Stimulated activated memory B cell treated with anti-CD40 and anti-IgM and Interleukin-4, amounts not matched to agents 10 μg/mL and 1 μg/mL and 100 μg/mL, for 72 hours (primary cell): ENCODE data around the gene P4HA1.
"Not testable (repeated sequence)": the region's sequence is repeated elsewhere in the genome, so short reads cannot be mapped to it uniquely, and the experiment has no call there.

Source experiments
- ATAC-seq: fragments of 150-1000 bp; cut with Tn5 transposase; 2 replicates; pipeline ENCODE4 v1.10.0; 2021
- H3K27ac Mint-ChIP-seq: one replicate; pipeline ENCODE4 v1.8.0; 2022; ENCODE audit warnings: mild to moderate bottlenecking, mixed read lengths
- H3K27me3 Mint-ChIP-seq: one replicate; pipeline ENCODE4 v1.8.0; 2022; ENCODE audit warnings: mixed read lengths
- H3K36me3 Mint-ChIP-seq: one replicate; pipeline ENCODE4 v1.8.0; 2022; ENCODE audit warnings: mixed read lengths
- H3K4me1 Mint-ChIP-seq: one replicate; pipeline ENCODE4 v1.8.0; 2022; ENCODE audit warnings: mixed read lengths
- H3K4me3 Mint-ChIP-seq: one replicate; pipeline ENCODE4 v1.8.0; 2022; ENCODE audit warnings: mild to moderate bottlenecking, moderate library complexity, mixed read lengths
- H3K9me3 Mint-ChIP-seq: one replicate; pipeline ENCODE4 v1.8.0; 2022; ENCODE audit warnings: mixed read lengths

P4HA1 gene

DNA sequence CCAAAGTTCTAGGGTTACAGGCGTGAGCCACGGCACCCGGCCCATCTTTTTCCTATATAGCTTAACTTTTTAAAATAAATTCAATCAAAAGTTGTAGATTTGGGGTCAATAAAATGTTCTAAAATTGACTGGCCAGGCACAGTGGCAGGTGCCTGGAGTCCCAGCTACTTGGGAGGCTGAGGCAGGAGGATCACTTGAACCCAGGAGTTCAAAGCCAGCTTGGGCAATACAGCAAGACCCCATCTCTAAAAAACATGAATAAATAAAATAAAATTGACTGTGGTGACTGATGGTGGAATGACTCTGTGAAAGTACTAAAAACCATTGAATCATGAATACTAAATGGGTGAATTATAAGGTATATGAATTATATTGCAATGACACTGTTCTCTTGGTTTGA is 20.8 kb downstream of the P4HA1 start:
- no peaks in the 10 kb centered on the region for H3K27me3 Mint-ChIP-seq
- H3K9me3 Mint-ChIP-seq, result no peaks in the 10 kb centered on the region
- no peak overlapping the region for H3K4me3 Mint-ChIP-seq
- peaks cover 9% of the 10 kb centered on the region for H3K4me1 Mint-ChIP-seq
- H3K36me3 Mint-ChIP-seq, result peaks cover 25% of the 10 kb centered on the region
- ATAC-seq, result no peak
- H3K27ac Mint-ChIP-seq, result no peak overlapping the region

DNA sequence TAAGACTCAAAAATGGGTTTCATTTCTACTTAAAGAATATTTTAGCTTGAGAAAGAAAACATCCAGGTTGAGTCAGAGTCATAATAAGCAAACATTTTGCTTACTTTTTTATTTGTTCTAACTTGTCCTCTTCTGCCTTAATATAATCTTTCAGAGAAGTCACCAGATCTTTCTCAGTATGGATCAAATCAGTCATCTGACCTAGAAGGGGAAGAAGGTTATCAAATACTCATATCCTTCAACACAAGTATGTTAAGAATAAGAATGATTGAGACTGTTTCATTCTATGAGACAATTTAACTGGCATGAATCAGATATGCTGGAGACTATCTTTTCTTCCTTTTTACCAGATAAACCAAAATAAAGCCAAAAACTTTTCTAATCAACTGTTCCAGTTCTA is 23.0 kb downstream of the P4HA1 start:
- Mint-ChIP-seq H3K27ac (no peak overlapping the region), H3K27me3 (no peaks in the 10 kb centered on the region), H3K4me1 (peaks cover 9% of the 10 kb centered on the region), H3K9me3 (no peaks in the 10 kb centered on the region), H3K4me3 (no peak overlapping the region), H3K36me3 (peaks cover 28% of the 10 kb centered on the region)
- no peak for ATAC-seq

DNA sequence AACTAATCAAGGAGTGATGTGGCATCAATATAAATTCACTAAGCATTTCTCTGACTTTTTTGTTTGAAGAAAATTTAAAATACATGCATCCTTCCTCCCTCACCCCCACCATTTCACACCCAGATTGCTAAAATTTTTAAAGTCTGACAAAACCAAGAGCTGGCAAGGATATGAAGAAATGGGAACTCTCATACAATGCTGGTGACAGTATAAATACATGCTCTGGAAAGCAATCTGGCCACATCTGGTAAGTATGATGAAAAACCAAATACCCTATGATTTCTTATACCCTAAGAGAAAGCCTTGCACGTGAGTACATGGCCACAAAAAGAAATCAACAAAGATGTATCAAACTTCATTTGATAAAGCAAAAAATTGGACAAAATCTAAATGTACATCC is 31.2 kb downstream of the P4HA1 start:
- Mint-ChIP-seq H3K36me3 (peaks cover 33% of the 10 kb centered on the region), H3K27me3 (no peaks in the 10 kb centered on the region), H3K4me3 (no peak overlapping the region), H3K27ac (no peak overlapping the region), H3K9me3 (no peaks in the 10 kb centered on the region), H3K4me1 (peaks cover 8% of the 10 kb centered on the region)
- ATAC-seq, result no peak

DNA sequence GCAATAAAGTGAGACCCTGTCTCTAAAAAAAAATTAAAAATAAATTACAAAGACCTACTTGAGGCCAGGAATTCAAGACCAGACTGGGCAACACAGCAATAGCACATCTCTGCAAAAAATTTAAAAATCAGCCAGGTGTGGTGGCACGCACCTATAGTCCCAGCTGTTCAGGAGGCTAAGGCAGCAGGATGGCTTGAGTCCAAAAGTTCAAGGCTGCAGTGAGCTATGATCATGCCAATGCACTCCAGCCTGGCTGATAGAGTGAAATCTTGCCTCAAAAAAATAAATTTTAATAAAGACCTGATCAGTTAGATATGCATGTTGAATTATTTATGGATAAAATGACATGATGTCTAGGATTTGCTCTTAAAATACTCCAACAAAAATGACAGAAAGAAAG is 34.9 kb downstream of the P4HA1 start:
- Mint-ChIP-seq H3K27ac (no peak overlapping the region), H3K4me3 (no peak overlapping the region), H3K27me3 (no peaks in the 10 kb centered on the region), H3K4me1 (peaks cover 12% of the 10 kb centered on the region), H3K9me3 (no peaks in the 10 kb centered on the region), H3K36me3 (peaks cover 37% of the 10 kb centered on the region)
- ATAC-seq, result no peak

DNA sequence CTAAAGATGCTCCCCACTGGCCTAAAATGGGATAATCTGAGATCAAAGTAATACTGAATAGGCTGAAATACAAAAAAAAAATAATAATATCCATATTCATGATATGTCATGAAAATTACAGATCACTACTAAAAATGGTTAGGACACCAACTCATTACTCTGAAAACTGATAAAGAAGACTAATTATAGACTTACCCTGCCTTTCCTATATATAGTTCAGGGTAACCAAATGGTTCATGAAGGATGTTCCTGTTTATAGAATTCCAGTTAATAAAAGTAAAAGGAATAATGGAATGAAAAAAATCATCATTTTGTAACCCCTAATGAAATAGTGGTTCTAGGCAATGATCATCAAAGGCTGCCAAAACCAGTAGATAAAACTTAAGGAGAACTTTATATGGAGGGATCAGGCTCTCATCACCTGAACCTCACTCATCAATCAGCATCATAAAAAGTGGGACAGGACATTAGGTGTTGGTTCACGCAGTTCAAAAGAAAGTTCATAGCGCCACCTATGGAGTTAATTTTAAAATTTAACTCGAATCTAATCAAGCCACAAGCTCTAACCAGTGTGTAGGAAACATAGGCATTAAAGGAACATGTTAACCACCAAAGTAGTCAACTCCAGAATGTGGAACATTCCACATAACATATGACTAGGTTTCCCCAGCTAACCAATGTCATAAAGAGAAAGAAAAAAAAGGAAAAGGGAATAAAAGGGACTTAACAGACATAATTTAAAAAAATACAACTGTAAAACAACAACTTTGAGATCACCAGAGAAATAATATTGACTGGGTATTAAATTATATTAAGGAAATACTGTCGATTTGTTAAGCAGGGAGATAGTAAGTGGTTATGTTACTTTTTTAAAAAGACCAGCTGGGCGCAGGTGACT is 35.7 kb downstream of the P4HA1 start:
- Mint-ChIP-seq H3K9me3 (no peaks in the 10 kb centered on the region), H3K27ac (peak overlapping the region; percentile 10), H3K4me3 (no peak overlapping the region), H3K4me1 (peaks cover 12% of the 10 kb centered on the region), H3K27me3 (no peaks in the 10 kb centered on the region), H3K36me3 (peaks cover 36% of the 10 kb centered on the region)
- ATAC-seq, result peak; percentile 47

DNA sequence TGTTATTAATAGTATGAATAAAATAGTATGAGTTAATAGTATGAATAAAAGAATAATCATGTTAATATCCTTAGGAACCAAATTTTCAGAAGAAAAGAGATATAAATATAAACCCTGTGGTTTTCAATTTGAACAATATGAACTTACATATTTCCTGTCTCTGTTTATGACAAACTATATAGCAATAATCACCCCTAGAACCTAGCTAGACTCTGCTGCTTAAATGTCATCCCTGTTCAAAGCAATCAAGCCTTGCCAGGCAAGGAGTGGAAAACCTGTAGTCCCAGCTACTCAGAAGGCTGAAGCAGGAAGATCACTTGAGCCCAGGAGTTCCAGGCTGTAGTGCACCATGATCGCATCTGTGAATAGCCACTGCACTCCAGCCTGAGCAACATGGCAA is 36.5 kb downstream of the P4HA1 start:
- no peak for ATAC-seq
- H3K4me3 Mint-ChIP-seq, result no peak overlapping the region
- peaks cover 31% of the 10 kb centered on the region for H3K36me3 Mint-ChIP-seq
- H3K9me3 Mint-ChIP-seq, result no peaks in the 10 kb centered on the region
- H3K27me3 Mint-ChIP-seq, result no peaks in the 10 kb centered on the region
- peaks cover 12% of the 10 kb centered on the region for H3K4me1 Mint-ChIP-seq
- no peak overlapping the region for H3K27ac Mint-ChIP-seq

DNA sequence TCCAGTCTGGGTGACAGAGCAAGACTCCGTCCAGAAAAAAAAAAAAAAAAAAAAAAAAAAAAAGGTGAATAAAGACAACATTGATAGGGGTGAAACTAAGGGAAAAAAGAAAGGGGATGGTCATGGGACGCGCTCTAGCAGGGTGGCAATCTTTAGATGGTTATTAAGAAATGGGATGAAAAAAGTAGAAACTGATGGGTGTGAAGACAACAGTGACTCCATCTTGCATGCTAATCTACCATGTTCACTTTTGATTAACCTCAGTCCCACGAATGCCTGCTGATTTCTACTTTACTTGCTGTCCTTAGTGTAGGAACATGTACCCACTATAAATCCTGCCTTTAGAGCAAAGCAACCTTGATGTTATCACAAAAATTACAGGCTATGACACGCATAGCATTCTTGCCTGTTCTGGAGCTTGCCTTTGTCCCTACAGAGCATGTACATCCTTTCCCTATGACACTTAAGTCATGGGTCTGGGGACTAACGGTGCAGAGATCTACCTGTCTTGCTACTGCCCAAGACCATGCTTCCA is 38.5 kb downstream of the P4HA1 start:
- H3K27ac Mint-ChIP-seq, result no peak overlapping the region

DNA sequence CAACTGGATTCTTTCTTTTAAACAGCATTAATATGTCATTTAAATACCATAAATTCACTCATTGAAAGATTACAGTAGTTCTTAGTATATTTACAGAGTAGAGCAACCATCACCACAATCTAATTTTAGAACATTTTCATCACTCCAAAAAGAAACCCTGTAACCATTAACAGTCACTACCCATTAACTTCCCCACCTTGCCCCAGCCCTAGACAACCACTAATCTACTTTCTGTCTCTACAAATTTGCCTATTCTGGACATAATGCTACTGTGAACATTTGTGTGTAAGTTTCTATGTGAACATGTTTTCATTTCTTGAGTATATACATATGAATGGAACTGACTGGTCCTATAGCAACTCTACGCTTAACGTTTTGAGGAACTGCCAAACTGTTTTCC is 42.4 kb downstream of the P4HA1 start:
- Mint-ChIP-seq H3K4me1 (peaks cover 6% of the 10 kb centered on the region), H3K4me3 (no peak overlapping the region), H3K27me3 (no peaks in the 10 kb centered on the region), H3K27ac (no peak overlapping the region), H3K9me3 (no peaks in the 10 kb centered on the region), H3K36me3 (peaks cover 44% of the 10 kb centered on the region)
- no peak for ATAC-seq

More for the DNA sequence above, 38.5 kb downstream of the P4HA1 start:
- no peak overlapping the region for H3K4me3 Mint-ChIP-seq
- peaks cover 18% of the 10 kb centered on the region for H3K4me1 Mint-ChIP-seq
- peaks cover 30% of the 10 kb centered on the region for H3K36me3 Mint-ChIP-seq
- no peaks in the 10 kb centered on the region for H3K27me3 Mint-ChIP-seq
- H3K9me3 Mint-ChIP-seq, result no peaks in the 10 kb centered on the region
- no peak for ATAC-seq

DNA sequence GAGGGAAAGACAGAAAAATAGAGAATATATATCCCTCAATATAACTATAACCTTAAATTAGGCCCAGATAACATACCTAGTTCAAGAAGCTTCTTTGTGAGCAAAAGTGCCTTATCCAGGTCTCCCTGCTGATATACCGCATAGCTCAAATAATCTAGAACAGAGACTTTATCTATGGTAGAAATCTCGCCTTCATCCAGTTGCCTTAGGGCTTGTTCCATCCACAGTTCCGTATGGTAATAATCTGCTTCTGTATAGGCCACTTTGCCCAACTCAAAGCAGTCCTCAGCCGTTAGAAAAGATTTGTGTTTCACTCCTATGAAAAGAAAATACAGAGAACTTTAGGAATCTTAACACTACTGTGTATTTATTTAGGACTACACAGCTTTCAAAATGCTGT is 43.4 kb downstream of the P4HA1 start:
- Mint-ChIP-seq H3K4me3 (no peak overlapping the region), H3K9me3 (no peaks in the 10 kb centered on the region), H3K36me3 (peaks cover 36% of the 10 kb centered on the region), H3K27ac (no peak overlapping the region), H3K4me1 (peaks cover 6% of the 10 kb centered on the region), H3K27me3 (no peaks in the 10 kb centered on the region)
- ATAC-seq, result no peak

DNA sequence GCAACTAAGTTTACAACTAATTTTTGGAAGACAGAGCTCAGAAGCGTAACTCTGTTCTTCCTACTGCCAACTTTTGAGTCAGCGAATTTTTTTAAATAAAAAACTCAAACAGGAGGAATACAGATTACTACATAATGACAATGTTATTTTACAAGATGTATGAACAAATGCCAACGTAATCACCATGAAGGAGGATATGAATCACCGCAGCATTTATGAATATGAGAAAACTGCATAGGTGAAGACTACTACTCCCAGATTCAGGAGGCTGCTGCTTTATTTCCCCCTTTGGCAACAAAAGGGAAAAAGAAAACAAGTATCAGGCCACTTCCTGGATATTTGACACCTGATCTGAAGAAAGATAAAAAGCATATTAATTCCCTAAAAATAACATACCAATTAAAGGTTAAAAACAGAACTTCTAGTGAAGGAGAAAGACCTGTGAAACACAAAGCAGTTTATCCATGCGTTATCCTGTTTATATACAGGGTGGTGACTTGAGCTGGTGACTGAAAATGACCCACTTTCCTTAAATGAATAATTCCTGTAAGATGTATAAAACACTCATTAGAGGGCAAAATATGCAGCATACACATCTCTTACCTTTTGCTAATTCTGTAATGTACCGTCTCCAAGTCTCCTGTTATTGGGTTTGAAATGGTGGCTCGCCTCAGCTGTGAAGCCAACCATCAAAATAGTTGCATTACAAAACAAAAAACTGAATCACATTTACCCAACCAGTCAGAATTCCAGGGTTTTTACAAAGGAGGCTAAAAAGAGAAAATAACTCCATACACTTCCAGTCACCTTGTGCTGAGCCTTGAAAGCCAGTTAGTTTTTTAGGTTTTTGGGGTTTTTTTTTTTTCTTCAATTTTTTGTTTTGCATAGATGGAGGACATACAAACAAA is 52.0 kb downstream of the P4HA1 start:
- Mint-ChIP-seq H3K9me3 (no peaks in the 10 kb centered on the region), H3K4me1 (no peaks in the 10 kb centered on the region), H3K36me3 (peaks cover 25% of the 10 kb centered on the region), H3K27ac (no peak overlapping the region), H3K4me3 (no peak overlapping the region), H3K27me3 (no peaks in the 10 kb centered on the region)
- no peak for ATAC-seq

DNA sequence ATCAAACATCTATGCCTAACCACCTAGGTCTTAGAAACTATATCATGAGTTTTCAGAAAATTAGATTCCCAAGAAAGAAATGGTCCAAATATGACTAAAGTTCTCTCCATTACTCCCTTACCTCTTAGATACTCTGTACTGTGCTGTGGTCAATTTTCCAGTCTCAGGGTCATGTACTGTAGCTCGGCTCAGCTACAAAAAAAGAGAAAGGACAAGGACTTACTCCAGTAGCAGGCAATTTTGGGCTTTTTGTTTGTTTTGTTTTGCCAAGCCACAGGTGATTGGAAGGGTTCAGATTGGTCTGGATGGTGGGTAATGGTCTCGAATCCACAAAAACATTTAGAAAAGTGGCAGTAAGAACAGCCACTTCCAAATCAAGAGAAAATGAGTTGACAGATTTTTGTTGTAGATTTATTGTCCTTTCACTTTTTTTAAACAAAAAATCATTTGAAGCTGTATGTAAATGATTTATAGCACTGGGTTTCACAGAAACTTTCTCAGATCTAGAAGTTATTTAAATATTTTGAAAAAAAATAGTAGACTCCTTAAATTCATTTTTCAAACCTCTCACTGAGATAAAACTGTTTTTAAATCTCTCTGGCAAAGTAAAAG is 52.8 kb downstream of the P4HA1 start:
- H3K27me3 Mint-ChIP-seq, result no peaks in the 10 kb centered on the region
- no peaks in the 10 kb centered on the region for H3K9me3 Mint-ChIP-seq
- ATAC-seq, result no peak
- no peak overlapping the region for H3K27ac Mint-ChIP-seq
- no peaks in the 10 kb centered on the region for H3K4me1 Mint-ChIP-seq
- peaks cover 25% of the 10 kb centered on the region for H3K36me3 Mint-ChIP-seq
- H3K4me3 Mint-ChIP-seq, result no peak overlapping the region

DNA sequence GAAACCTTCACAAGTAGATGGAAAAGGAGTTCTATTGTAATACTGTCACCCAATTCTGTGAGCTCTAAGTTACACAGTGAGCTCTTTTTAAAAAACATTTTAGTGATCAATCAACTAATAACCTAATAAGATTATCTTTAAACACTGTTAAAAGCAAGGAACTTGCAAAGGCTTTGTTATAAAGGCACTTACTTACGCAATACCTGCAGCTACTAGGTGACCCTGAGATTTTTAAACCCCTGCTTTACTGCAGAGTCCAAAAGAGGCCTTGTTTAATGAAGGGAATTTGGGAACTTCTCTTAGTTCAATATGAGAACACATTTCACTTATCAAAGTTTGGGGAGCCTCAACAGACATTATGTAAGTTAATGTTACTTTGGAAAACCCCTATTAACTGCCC is 53.3 kb downstream of the P4HA1 start:
- Mint-ChIP-seq H3K4me3 (no peak overlapping the region), H3K36me3 (peaks cover 25% of the 10 kb centered on the region), H3K9me3 (no peaks in the 10 kb centered on the region), H3K27ac (no peak overlapping the region), H3K4me1 (no peaks in the 10 kb centered on the region), H3K27me3 (no peaks in the 10 kb centered on the region)
- no peak for ATAC-seq

DNA sequence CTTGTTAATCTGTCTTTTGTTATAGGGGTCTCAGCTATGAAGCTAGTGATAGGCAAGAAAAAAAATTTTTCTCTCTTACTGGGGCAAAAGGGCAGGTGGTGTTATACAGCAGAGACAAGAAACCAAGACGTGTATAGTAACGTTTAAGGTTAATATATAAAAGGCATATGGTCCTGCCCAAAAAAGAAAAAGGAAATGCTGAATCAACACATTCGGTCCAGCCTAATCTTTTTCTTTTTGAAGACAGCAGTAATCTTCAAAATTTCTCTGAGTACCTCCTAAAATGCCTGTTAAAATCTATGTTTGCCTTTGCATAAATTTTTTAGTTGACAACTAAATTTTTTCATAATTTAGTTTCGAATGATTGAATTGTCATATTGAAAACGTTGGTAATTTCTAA is 54.5 kb downstream of the P4HA1 start:
- no peak for ATAC-seq
- Mint-ChIP-seq H3K4me3 (no peak overlapping the region), H3K27me3 (no peaks in the 10 kb centered on the region), H3K4me1 (no peaks in the 10 kb centered on the region), H3K27ac (no peak overlapping the region), H3K36me3 (peaks cover 25% of the 10 kb centered on the region), H3K9me3 (no peaks in the 10 kb centered on the region)

DNA sequence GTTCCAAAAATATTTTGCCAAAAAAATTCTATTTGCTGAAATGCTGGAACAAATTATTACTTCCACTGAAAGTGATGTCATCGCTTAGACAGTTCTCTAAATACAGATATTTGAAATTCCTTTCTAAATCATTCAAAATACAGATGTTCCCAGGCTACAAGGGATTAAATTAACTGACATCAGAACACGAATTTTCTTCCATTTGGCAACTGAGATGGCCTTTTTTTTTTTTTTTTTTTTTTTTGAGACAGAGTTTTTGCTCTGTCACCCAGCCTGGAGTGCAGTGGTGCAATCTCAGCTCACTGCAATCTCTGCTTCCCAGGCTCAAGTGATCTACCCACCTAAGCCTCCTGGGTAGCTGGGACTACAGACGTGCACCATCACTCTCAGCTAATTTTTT is 57.0 kb downstream of the P4HA1 start:
- Mint-ChIP-seq H3K4me1 (no peaks in the 10 kb centered on the region), H3K9me3 (no peaks in the 10 kb centered on the region), H3K27me3 (no peaks in the 10 kb centered on the region), H3K36me3 (peaks cover 21% of the 10 kb centered on the region), H3K27ac (no peak overlapping the region), H3K4me3 (no peak overlapping the region)
- no peak for ATAC-seq

DNA sequence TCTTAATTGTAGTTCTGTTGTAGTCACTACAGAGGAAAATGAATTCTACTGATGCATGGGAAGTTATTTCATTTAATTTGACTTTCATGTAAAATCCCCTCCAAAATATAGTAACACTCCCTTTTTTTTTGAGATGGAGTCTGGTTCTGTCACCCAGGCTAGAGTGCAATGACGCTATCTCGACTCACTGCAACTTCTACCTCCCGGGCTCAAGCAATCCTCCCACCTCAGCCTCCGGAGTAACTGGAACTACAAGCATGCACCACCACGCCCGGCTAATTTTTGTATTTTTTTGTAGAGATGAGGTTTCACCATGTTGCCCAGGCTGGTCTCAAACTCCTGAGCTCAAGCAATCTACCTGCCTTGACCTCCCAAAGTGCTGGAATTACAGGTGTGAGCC is 60.4 kb downstream of the P4HA1 start:
- not testable (repeated sequence) for H3K27ac Mint-ChIP-seq, H3K27me3 Mint-ChIP-seq

More for the DNA sequence above, 60.4 kb downstream of the P4HA1 start:
- ATAC-seq, H3K4me1 Mint-ChIP-seq, H3K4me3 Mint-ChIP-seq, H3K9me3 Mint-ChIP-seq: not testable (repeated sequence)
- H3K36me3 Mint-ChIP-seq, result peaks cover 31% of the 10 kb centered on the region
